ENCODE measurements around the gene KCNH4.

DNA sequence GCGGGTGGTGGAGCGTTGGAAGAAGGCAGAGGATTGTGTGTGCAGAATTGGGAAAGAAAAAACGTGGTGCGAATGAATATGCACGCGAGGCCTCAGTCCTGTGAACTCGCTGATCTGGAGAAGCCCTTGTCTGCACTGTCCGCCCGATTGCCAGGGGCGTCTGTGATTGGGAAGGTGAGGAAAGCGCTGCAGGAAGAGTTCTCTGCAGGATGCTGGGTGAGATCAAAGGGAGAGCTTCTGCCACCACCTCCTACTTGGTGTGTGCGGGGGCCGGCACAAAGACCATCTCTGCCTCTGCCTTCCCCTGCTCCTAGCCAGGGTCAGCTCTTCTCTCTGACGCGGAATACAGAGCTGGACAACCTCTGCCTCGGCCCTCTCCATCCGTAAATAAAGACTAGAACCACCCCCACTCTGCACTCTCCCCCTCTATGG lies 25.3 kb downstream of the KCNH4 start:
- TF ChIP-seq ZNF24 (tag by site-specific recombination; IDR thresholded peaks at IDR 0.05), result no peak
- no peak for TF ChIP-seq ZNF394 (tag by site-specific recombination; IDR thresholded peaks at IDR 0.05; ENCODE audit: borderline replicate concordance)
- TF ChIP-seq, protein P1, sequence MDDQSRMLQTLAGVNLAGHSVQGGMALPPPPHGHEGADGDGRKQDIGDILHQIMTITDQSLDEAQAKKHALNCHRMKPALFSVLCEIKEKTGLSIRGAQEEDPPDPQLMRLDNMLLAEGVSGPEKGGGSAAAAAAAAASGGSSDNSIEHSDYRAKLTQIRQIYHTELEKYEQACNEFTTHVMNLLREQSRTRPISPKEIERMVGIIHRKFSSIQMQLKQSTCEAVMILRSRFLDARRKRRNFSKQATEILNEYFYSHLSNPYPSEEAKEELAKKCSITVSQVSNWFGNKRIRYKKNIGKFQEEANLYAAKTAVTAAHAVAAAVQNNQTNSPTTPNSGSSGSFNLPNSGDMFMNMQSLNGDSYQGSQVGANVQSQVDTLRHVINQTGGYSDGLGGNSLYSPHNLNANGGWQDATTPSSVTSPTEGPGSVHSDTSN (CRISPR knock-in tag; IDR thresholded peaks at IDR 0.05), result no peak
- TF ChIP-seq CTCF (tag by site-specific recombination; IDR thresholded peaks at IDR 0.05), result no peak
- no peak for TF ChIP-seq GLI4 (tag by site-specific recombination; IDR thresholded peaks at IDR 0.05)
- TF ChIP-seq MZF1 (tag by site-specific recombination; IDR thresholded peaks at IDR 0.05; ENCODE audit: borderline replicate concordance), result no peak
- no peak for TF ChIP-seq ZBTB44 (tag by site-specific recombination; IDR thresholded peaks at IDR 0.05)
- TF ChIP-seq ZBTB1 (tag by site-specific recombination; IDR thresholded peaks at IDR 0.05), result no peak
- no peak for TF ChIP-seq ZNF433 (tag by site-specific recombination; IDR thresholded peaks at IDR 0.05; ENCODE audit: low read depth)
- TF ChIP-seq, protein P2, sequence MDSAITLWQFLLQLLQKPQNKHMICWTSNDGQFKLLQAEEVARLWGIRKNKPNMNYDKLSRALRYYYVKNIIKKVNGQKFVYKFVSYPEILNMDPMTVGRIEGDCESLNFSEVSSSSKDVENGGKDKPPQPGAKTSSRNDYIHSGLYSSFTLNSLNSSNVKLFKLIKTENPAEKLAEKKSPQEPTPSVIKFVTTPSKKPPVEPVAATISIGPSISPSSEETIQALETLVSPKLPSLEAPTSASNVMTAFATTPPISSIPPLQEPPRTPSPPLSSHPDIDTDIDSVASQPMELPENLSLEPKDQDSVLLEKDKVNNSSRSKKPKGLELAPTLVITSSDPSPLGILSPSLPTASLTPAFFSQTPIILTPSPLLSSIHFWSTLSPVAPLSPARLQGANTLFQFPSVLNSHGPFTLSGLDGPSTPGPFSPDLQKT (IDR thresholded peaks at IDR 0.05; ENCODE audit: borderline replicate concordance, low read depth, low read length), result no peak
